Upper lobe of left lung (tissue), 4 donors: ENCODE data around the gene C1orf21.

ENCODE experiments used
- CTCF ChIP-seq, 6 experiments: fragments of 450-650 bp in 4 of 6; fragments of 200-600 bp in 2 of 6; sonication (generic) in 2 of 6; IDR thresholded peaks; one replicate each; pipeline ENCODE4 v1.5.1; 2016 to 2019; ENCODE audit warnings: antibody characterized with exemption in 6 of 6
- EP300 ChIP-seq, 4 donors: sonication (generic); formaldehyde crosslinking; IDR thresholded peaks; one replicate each; pipeline ENCODE4 v1.5.1; 2017; ENCODE audit warnings: antibody characterized with exemption in 4 of 4, control low read depth in 2 of 4
- POLR2AphosphoS5 ChIP-seq, 2 donors: sonication (generic); formaldehyde crosslinking; IDR thresholded peaks; one replicate each; pipeline ENCODE4 v1.5.1; 2017; ENCODE audit warnings: antibody characterized with exemption in 2 of 2

DNA sequence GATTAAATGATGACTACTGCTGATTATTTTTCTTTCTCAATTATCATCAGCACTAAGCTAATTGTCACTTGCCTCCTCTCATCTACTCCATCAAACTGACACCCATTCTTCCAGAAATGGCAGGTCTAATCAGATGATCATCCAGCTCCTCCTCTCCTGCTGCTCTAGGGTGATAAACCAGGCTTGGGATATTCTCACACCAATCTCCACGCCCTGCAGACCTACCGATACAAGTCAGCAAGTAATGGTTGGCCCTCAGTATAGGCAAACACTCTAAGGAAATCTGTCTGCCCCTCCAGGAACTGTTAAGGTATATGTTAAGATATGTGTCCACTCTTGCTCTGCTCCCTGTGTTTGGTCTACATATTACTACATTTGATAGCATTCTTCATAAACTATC lies 36.3 kb upstream of the C1orf21 start:
- TF ChIP-seq CTCF (IDR thresholded peaks at IDR 0.05) (no peak), EP300 (IDR thresholded peaks at IDR 0.05) (no peak), POLR2AphosphoS5 (IDR thresholded peaks at IDR 0.05) (no peak)
